GM18517 (cell line): ENCODE data around the gene HOXD12.

Experiments
- ATAC-seq: cut with Tn5 transposase; IDR thresholded peaks from one replicate; pipeline ENCODE4 v1.9.1; 2021; ENCODE audit warnings: mild to moderate bottlenecking, moderate library complexity; ENCODE audit not compliant: unreplicated experiment

Gene HOXD12

DNA sequence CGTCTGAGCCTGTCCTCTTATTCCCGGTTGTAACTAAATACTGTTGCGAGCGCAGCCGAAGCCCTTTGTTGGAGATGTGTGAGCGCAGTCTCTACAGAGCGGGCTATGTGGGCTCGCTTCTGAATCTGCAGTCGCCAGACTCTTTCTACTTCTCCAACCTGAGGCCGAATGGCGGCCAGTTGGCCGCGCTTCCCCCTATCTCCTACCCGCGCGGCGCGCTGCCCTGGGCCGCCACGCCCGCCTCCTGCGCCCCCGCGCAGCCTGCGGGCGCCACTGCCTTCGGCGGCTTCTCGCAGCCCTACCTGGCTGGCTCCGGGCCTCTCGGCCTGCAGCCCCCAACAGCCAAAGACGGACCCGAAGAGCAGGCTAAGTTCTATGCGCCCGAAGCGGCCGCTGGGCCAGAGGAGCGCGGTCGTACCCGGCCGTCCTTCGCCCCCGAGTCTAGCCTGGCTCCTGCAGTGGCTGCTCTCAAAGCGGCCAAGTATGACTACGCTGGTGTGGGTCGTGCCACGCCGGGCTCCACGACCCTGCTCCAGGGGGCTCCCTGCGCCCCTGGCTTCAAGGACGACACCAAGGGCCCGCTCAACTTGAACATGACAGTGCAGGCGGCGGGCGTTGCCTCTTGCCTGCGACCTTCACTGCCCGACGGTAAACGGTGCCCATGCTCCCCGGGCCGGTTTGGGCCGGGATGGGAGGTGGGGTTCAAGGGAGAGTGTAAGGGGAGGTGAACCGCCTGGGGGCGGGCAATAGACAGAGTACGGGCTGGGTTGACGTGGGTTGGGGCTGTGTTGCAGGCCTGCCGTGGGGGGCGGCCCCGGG, at the start of gene HOXD12:
Gene HOXD12 (plus strand): TSS at position 68 of the 819 bp plus-strand sequence. CDS start 7 bp downstream, at position 75.
- no peak for ATAC-seq

GRCh38 chr2:176056406-176056805, 43.2 kb upstream of the HOXD12 start:
- no peak for ATAC-seq

- ATAC-seq, result no peak
These were observed 35.6 kb upstream of the HOXD12 start for GRCh38 chr2:176063958-176064357.

DNA sequence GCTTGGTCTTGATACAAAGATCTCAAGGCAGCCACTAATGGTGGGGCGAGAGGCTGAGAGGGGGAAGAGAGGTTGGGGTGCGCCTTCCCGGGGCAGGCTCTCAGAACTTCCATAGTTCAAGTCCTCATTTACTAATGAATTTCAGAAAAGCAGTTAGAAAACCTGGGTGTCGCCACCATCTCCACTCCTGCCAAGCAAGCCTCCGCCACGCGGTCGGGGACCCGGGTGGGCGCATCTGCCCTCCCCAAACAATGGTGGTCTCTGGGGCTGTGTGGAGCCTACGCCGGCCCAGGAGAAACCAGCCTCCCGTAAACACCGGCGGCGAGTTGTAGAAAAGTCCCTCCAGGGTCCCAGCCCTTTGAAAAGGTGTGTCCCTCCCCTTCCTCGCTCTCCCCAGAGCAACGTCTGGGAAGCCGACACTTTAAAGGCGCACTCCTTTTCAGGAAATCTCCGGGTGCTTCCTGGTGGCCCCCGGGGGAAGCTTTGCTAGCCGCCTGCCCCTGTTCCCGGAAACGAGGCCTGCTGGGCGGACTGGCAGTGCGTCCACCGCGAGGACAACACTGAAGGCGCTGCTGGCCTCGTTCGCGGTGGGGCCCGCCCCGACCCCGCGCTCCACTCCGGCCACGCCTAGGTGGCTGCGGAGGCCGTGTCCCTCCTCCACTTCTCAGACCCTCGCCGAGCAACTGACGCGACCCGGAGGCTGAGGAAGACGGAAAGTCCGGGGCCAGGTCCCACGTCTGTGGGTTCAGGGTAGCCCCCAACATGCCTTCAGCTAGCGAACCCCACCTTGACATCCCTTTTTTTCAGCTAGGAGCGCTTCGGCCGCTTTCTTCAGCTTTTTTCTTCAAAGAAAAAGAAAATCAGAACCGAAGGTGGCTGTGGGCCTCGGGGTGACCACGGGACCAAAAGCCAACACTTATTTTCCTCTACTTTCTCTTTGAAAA, 32.7 kb upstream of the HOXD12 start:
- no peak for ATAC-seq

DNA sequence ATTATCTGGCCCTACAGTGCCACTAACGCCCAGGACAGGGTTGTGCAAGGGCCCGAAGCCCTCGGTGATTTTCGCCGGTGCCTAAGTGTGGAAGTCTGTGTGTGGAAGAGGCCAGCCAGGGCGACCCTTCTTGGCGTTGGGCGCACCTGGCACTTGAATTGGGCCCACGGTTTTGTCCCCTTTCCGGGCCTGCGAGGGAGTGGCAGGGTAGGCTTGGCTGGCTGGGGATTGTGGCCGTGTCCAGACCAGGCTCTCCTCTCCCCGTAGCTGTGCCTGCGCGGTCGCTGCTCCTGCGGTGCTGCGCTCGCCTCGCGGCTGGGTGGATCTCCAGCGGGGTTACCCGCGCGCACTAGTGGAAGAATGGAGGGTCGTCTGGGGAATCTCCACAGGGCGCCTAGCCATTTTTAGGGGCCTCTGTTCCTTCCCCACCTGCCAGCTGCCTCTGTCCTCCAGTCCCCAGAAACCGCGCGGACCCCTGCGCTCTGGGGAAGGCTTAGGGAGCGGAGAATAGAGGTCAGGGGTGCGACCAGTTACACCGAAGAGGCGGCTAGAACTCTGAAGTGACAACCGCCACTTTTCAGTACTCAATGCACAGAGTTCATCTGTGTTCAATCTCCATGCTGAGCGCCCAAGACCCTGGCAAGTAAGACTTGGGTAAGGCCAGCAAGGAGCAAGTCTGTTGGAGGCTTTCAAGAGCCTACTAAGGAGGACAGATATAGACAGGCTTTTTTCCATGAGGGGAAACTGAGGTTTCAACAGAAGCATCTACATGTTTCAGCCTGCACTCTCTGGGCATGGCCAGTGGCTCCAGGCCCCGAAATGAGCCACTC, 31.8 kb upstream of the HOXD12 start:
- ATAC-seq, result no peak

- ATAC-seq, result no peak
These were observed 31.2 kb upstream of the HOXD12 start for GRCh38 chr2:176068419-176068832.

DNA sequence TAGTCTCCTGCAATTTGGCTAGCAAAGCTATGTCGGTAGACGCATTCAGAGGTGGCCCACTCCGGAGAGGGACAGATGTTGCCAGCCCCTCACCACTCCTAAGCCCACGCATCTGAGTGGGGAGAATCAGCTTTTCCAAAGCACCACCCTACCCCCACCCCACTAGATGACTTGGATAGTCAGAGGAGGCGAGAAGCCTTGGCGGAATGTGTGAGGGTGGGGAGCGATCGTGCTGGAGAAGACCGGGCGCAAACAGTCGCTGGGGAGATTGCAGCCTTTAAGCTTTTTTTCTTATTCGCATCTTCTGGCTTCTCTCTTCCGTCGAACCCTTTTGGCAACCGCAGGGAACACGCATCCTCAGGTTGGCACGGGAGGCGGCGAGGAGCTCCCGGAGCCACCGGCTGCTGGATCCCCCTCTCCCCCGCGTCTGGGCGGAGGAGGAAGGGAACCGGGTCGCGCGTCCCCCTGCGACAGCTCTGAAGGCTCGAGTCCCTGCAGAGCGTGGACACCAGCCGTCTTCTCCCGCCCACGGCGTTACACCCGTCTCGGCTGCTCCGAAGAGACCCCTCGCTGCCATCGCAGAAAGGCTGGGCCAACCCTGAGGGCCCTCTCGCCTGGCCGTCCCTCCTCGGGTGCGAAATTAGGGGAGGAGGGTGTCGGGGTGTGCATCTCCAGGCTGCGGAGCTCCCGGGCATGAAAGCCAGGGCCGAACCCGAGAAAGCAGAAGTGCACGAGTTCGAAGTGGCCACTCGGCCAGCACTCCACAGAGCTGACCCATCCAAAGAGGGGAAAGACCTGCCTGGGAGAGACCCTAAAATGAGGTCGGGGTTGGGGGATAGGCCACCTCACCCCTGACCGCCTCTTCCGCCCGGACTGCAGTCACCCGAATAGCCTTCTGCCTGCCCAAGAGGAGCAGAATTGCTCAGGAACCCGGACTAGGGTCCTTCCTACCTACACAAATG, 28.0 kb upstream of the HOXD12 start:
- ATAC-seq, result no peak

GRCh38 chr2:176072292-176072669, 27.3 kb upstream of the HOXD12 start:
- no peak for ATAC-seq

DNA sequence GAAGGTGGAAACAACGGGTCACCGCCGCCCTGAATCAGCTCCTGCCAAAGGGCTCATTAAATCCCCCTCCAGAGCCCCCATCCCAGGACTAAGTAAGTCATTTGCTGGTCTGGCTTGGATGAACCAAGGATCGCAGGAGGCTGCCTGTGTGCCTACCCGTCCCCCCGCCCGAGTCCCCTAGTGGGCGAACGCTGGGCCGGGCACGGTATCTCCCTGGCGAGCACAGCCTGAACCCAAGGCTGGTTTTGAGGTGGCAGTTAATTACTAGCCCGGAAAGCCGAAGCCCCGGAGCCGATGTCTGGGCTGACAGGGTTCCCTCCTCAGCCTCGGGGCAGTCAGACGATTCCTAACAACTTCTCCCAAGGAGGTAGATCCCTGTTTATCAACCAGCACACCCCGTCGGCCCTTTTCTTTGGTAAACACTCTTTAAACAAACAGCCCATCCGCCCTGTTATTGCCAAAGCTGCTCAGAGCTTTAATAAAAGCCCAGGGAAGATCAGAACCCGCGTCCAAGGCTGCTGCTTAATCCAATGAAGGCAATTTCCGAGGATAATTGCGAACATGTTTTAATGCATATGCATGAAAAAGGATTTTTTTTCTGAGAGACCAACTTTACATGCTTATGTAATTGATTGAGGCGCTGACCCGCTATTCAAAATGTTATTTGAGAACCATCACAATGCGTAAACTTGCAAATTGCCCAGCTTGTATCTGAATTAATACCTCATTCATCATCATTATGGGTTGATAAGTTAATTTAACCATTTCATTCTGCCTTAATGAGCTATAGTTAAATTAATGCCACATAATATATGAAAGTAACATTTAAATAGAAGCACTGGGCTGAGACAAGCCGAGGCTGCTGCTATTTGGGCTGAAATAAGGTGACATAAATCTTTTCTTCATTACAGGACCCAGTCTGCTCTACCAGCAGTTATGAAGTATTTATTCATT, 26.4 kb upstream of the HOXD12 start:
- no peak for ATAC-seq

DNA sequence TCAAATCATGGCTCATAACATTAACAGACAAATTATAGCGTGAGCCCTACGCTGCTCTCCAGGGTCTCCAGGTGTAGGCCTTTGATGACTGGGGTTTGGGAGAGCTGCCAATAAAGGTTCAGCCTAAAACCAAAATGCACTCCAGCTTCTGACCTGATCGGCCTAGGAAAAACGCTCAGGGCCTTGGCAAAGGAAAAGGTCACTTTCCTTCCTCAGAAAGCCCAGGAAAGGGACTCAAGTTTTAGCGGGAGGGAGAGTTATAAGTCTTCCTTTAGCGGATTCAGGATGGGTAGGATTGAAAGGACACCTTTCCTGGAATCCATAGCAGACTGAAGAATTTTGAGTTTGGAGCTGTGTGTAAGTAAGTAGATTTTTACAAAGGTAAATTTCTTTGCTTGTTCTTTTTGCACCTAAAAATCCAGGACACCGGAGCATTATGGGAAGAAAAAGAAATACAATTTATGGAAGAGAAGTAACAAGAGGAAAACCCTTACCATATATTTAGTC, 24.6 kb upstream of the HOXD12 start:
- no peak for ATAC-seq

- ATAC-seq, result no peak
These were observed 24.1 kb upstream of the HOXD12 start for GRCh38 chr2:176075481-176075880.

- ATAC-seq, result no peak
These were observed 23.5 kb upstream of the HOXD12 start for GRCh38 chr2:176076063-176076462.

DNA sequence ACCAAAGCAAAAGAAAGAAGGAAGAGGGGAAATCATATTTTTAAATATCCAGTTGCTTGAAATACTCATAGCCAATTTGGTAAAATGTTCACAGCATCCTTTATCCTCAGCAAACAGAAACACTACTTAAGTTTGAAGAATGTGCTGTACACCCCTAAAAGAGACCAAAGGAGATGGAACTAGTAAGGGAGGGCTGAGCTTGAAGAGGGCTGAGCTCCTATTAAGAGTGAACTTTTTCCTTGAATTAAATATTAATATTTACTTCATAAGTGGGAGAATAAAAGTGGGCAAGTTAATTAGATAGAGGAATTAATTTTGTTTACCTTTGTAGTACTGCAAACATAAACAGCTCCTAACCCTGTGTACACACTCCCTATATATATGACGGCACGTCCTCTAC, 22.8 kb upstream of the HOXD12 start:
- ATAC-seq, result no peak

GRCh38 chr2:176078541-176079284, 20.9 kb upstream of the HOXD12 start:
- no peak for ATAC-seq

GRCh38 chr2:176079285-176079830, 20.2 kb upstream of the HOXD12 start:
- ATAC-seq, result no peak

GRCh38 chr2:176079831-176080539, 19.6 kb upstream of the HOXD12 start:
- no peak for ATAC-seq
